ENCODE measurements around the gene ABHD12B.

GRCh38 chr14:50910495-50911420, 38.9 kb downstream of the ABHD12B start:
- TF ChIP-seq CTCF (IDR thresholded peaks at IDR 0.05) = no peak
- TF ChIP-seq POLR2A (IDR thresholded peaks at IDR 0.05) = no peak
- no peak for TF ChIP-seq POLR2AphosphoS5 (IDR thresholded peaks at IDR 0.05)

Data from prostate gland (tissue), 2 donors.